ENCODE measurements around the gene STXBP2.

The STXBP2 gene

GRCh38 chr19:7650148-7650547, 13.2 kb downstream of the STXBP2 start:
- DNase-seq (ENCODE audit: low spot score), result no peak

- peak; percentile 87 for DNase-seq (ENCODE audit: low spot score)
Observed at GRCh38 chr19:7652061-7652641, 15.2 kb downstream of the STXBP2 start.

- no peak for DNase-seq (ENCODE audit: low spot score)
Observed at GRCh38 chr19:7654401-7654800, 17.5 kb downstream of the STXBP2 start.

GRCh38 chr19:7655581-7655980, 18.7 kb downstream of the STXBP2 start:
- DNase-seq (ENCODE audit: low spot score), result no peak

- peak; percentile 17 for DNase-seq (ENCODE audit: low spot score)
Observed at GRCh38 chr19:7657131-7657751, 20.3 kb downstream of the STXBP2 start.

GRCh38 chr19:7658219-7658686, 21.3 kb downstream of the STXBP2 start:
- peak; percentile 54 for DNase-seq (ENCODE audit: low spot score)

- DNase-seq (ENCODE audit: low spot score), result no peak
Observed at GRCh38 chr19:7661744-7662538, 25.0 kb downstream of the STXBP2 start.

- no peak for DNase-seq (ENCODE audit: low spot score)
Observed at GRCh38 chr19:7662657-7663056, 25.7 kb downstream of the STXBP2 start.

GRCh38 chr19:7663706-7664105, 26.8 kb downstream of the STXBP2 start:
- DNase-seq (ENCODE audit: low spot score), result no peak

GRCh38 chr19:7665076-7665475, 28.2 kb downstream of the STXBP2 start:
- DNase-seq (ENCODE audit: low spot score), result no peak

GRCh38 chr19:7668842-7669241, 31.9 kb downstream of the STXBP2 start, which contains the start of gene RETN:
TSS of gene RETN (plus strand) at chr19:7669049. CDS start at chr19:7669327, 278 bp downstream.
- no peak for DNase-seq (ENCODE audit: low spot score)

GRCh38 chr19:7669641-7670040, 32.7 kb downstream of the STXBP2 start:
- no peak for DNase-seq (ENCODE audit: low spot score)

- DNase-seq (ENCODE audit: low spot score), result no peak
Observed at GRCh38 chr19:7670150-7670783, 33.4 kb downstream of the STXBP2 start.

- DNase-seq (ENCODE audit: low spot score), result no peak
Observed at GRCh38 chr19:7670790-7671189, 33.9 kb downstream of the STXBP2 start.

- DNase-seq (ENCODE audit: low spot score), result no peak
Observed at GRCh38 chr19:7672522-7672921, 35.6 kb downstream of the STXBP2 start.

GRCh38 chr19:7674010-7675005, 37.4 kb downstream of the STXBP2 start:
- DNase-seq (ENCODE audit: low spot score), result peak; percentile 27

- DNase-seq (ENCODE audit: low spot score), result no peak
Observed at GRCh38 chr19:7676376-7676775, 39.5 kb downstream of the STXBP2 start.

- DNase-seq (ENCODE audit: low spot score), result no peak
Observed at GRCh38 chr19:7676854-7677253, 39.9 kb downstream of the STXBP2 start, which contains the start of gene MCEMP1. TSS of gene MCEMP1 (plus strand) at chr19:7677090. CDS start at chr19:7677121, 31 bp downstream.

- DNase-seq (ENCODE audit: low spot score), result no peak
Observed at GRCh38 chr19:7677669-7678311, 40.9 kb downstream of the STXBP2 start.

- peak; percentile 75 for DNase-seq (ENCODE audit: low spot score)
Observed at GRCh38 chr19:7678971-7679751, 42.3 kb downstream of the STXBP2 start.

All from CD4-positive, alpha-beta T cell treated with Interleukin-15 for 4 hours (primary cell).